Esophagus muscularis mucosa (tissue), 3 donors: Measurements from ENCODE around the gene NEFH.

Source experiments
- CTCF ChIP-seq, 3 experiments: fragments of 200-600 bp in 2 of 3; fragments of 450-650 bp in 1 of 3; sonication (generic) in 2 of 3; IDR thresholded peaks; one replicate each; pipeline ENCODE4 v1.5.1; 2017 to 2019; ENCODE audit warnings: antibody characterized with exemption in 3 of 3, mild to moderate bottlenecking in 2 of 3, moderate library complexity in 1 of 3
- POLR2AphosphoS5 ChIP-seq, 2 donors: sonication (generic); formaldehyde crosslinking; IDR thresholded peaks; one replicate each; pipeline ENCODE4 v1.6.1; 2017; ENCODE audit warnings: antibody characterized with exemption in 2 of 2

GRCh38 chr22:29503811-29504372 lies 23.9 kb downstream of the NEFH start:
- TF ChIP-seq POLR2AphosphoS5 (IDR thresholded peaks at IDR 0.05) (peak in 1 of 2 donors; percentile 10), CTCF (IDR thresholded peaks at IDR 0.05) (no peak)
